SW 1271 (cell line): ENCODE data around the gene TOGARAM2.

ENCODE experiments used
- DNase-seq, 2 experiments: peaks; one replicate each; lab custom pipeline; 2025; lab: John Stamatoyannopoulos, UW

Gene TOGARAM2

GRCh38 chr2:29021886-29022285 lies 40.8 kb downstream of the TOGARAM2 start:
- no peak for DNase-seq

GRCh38 chr2:29022679-29023078 lies 41.6 kb downstream of the TOGARAM2 start:
- DNase-seq = no peak

- DNase-seq = no peak
These were observed 42.1 kb downstream of the TOGARAM2 start for GRCh38 chr2:29023188-29023587.

GRCh38 chr2:29024882-29025430 lies 43.9 kb downstream of the TOGARAM2 start:
- no peak for DNase-seq

- no peak for DNase-seq
These were observed 44.6 kb downstream of the TOGARAM2 start for GRCh38 chr2:29025711-29026110.

GRCh38 chr2:29031046-29031445 lies 49.9 kb downstream of the TOGARAM2 start:
- DNase-seq = no peak

- DNase-seq = no peak
These were observed 51.1 kb downstream of the TOGARAM2 start for GRCh38 chr2:29032189-29032588.

- DNase-seq = peak in 1 of 2 experiments; percentile 47
These were observed 52.1 kb downstream of the TOGARAM2 start for GRCh38 chr2:29033172-29033571.

GRCh38 chr2:29033656-29034055 lies 52.6 kb downstream of the TOGARAM2 start:
- no peak for DNase-seq

- DNase-seq = no peak
These were observed 54.1 kb downstream of the TOGARAM2 start for GRCh38 chr2:29035016-29035745.

GRCh38 chr2:29039718-29040480 lies 58.8 kb downstream of the TOGARAM2 start:
- DNase-seq = no peak

GRCh38 chr2:29040552-29040951 lies 59.5 kb downstream of the TOGARAM2 start:
- no peak for DNase-seq

- DNase-seq = no peak
These were observed 60.1 kb downstream of the TOGARAM2 start for GRCh38 chr2:29041161-29041660.

- DNase-seq = no peak
These were observed 61.5 kb downstream of the TOGARAM2 start for GRCh38 chr2:29042561-29043075.

GRCh38 chr2:29044459-29044858 lies 63.4 kb downstream of the TOGARAM2 start:
- no peak for DNase-seq

- DNase-seq = no peak
These were observed 65.2 kb downstream of the TOGARAM2 start for GRCh38 chr2:29046321-29046720.

GRCh38 chr2:29047083-29047845 lies 66.2 kb downstream of the TOGARAM2 start:
- no peak for DNase-seq

GRCh38 chr2:29050591-29050990 lies 69.5 kb downstream of the TOGARAM2 start:
- no peak for DNase-seq

- no peak for DNase-seq
These were observed 70.6 kb downstream of the TOGARAM2 start for GRCh38 chr2:29051730-29052129.

GRCh38 chr2:29052807-29053206 lies 71.7 kb downstream of the TOGARAM2 start:
- no peak for DNase-seq

GRCh38 chr2:29053223-29053622 lies 72.1 kb downstream of the TOGARAM2 start:
- DNase-seq = no peak
